Forelimb muscle (tissue), 1 donor: ENCODE measurements around the gene LUC7L. TPM values are rescaled to one million over a fixed set of nuclear protein-coding genes. Genes with fewer than 3 reads are reported as not detected.

ENCODE experiments used
- DNase-seq: peaks from one replicate; pipeline ENCODE4 v3.0.0-alpha.2; 2013; ENCODE audit warnings: low read depth
- polyA plus RNA-seq: library from polyadenylated mRNA; unstranded; fragments of 120-200 nt; gene quantifications from one replicate; pipeline ENCODE4 v1.2.1, GENCODE V29; 2013; ENCODE audit not compliant: insufficient read length

Gene LUC7L
- polyA plus RNA-seq, 1 donor, result 67.5 TPM

DNA sequence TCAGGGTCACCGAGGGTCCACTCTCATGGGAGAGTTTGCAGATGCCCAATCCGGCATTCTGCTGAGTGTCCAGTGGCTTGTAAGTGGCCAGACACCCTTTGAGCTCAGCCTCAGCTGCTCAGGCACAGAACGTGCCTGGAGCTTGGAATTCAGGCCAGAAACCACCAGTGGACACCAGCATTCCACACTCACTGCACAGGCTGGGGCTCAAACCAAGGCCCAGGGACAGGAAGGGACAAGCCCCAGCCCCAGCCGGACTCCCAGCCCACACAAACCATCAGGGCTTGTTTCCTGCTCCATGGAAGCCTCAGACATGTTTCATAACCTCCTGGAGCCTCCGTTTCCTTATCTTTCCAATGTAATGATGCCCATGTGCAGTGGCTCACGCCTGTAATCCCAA is 85.8 kb downstream of the LUC7L start:
- no peak for DNase-seq

DNA sequence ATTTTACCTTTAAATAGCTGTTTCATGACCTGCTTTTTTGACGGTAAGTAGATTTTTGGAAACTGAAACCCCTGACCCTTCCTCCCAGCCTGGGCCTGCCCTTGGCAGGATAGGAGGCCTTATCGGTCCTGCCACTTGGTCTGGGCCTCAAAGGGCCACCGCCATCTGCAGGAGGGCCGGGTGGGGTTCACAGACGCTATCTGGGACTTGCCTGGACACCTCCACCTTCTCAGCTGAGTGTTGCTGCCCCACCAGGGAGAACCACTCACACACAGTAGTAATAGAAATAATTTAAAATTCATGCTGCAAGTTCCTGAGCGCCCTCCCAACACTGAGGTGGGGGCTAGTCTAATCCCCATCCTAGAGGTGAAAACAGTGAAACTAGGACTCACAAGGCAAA is 86.2 kb downstream of the LUC7L start:
- no peak for DNase-seq

- DNase-seq, result no peak
Observed at GRCh38 chr16:142405-142967, 86.8 kb downstream of the LUC7L start.

GRCh38 chr16:140175-140857 is 88.9 kb downstream of the LUC7L start:
- DNase-seq, result no peak

Other genes with a start within 250 kb of the LUC7L start
- 6.7 TPM for gene POLR3K, start 175.8 kb downstream of the LUC7L start, polyA plus RNA-seq
- 30.6 TPM for gene SNRNP25, start 175.6 kb downstream of the LUC7L start, polyA plus RNA-seq
- 38.1 TPM for gene RHBDF1, start 156.8 kb downstream of the LUC7L start, polyA plus RNA-seq
- gene MPG, start 151.2 kb downstream of the LUC7L start, polyA plus RNA-seq, result 23.4 TPM
- gene NPRL3, start 90.8 kb downstream of the LUC7L start, polyA plus RNA-seq, result 25.5 TPM
- gene HBZ, start 76.8 kb downstream of the LUC7L start, polyA plus RNA-seq, result 4.9 TPM
- 6.8 TPM for gene HBM, start 63.5 kb downstream of the LUC7L start, polyA plus RNA-seq
- gene HBA2, start 56.6 kb downstream of the LUC7L start, polyA plus RNA-seq, result 3,429 TPM
- 2,062 TPM for gene HBA1, start 52.8 kb downstream of the LUC7L start, polyA plus RNA-seq
- 1.4 TPM for gene HBQ1, start 49.0 kb downstream of the LUC7L start, polyA plus RNA-seq
- gene FAM234A, start 5.4 kb upstream of the LUC7L start, polyA plus RNA-seq, result 36.3 TPM
- gene RGS11, start 46.5 kb upstream of the LUC7L start, polyA plus RNA-seq, result 3.6 TPM
- gene ARHGDIG, start 51.1 kb upstream of the LUC7L start, polyA plus RNA-seq, result 0.82 TPM
- 0.68 TPM for gene PDIA2, start 53.7 kb upstream of the LUC7L start, polyA plus RNA-seq
- gene AXIN1, start 123.3 kb upstream of the LUC7L start, polyA plus RNA-seq, result 11.3 TPM
- 44.6 TPM for gene MRPL28, start 141.1 kb upstream of the LUC7L start, polyA plus RNA-seq
- gene PGAP6, start 152.5 kb upstream of the LUC7L start, polyA plus RNA-seq, result 28.5 TPM
- gene NME4, start 167.8 kb upstream of the LUC7L start, polyA plus RNA-seq, result 66.4 TPM
- 14.4 TPM for gene DECR2, start 172.4 kb upstream of the LUC7L start, polyA plus RNA-seq
- gene RAB11FIP3, start 196.2 kb upstream of the LUC7L start, polyA plus RNA-seq, result 30.4 TPM